HEK293T (cell line): Measurements from ENCODE around the gene HOXC12.

Source experiments
- CTCF ChIA-PET: fragments of 350-600 bp; formaldehyde crosslinking; extraction: SDS; loops from one replicate; lab custom pipeline; 2021; ENCODE audit warnings: antibody characterized with exemption, inconsistent platforms; lab: Yijun Ruan, JAX
- POLR2A ChIA-PET: fragments of 350-600 bp; formaldehyde crosslinking; extraction: SDS; loops from one replicate; lab custom pipeline; 2020; ENCODE audit warnings: antibody characterized with exemption, inconsistent platforms; lab: Yijun Ruan, JAX
- DNase-seq: peaks from one replicate; pipeline ENCODE4 v3.0.0; 2012; ENCODE audit warnings: mixed read lengths; ENCODE audit errors: extremely low spot score
- ARNT ChIP-seq: fragments of 450-650 bp; IDR thresholded peaks from 2 replicates; pipeline ENCODE4 v1.6.1; 2017; ENCODE audit warnings: mild to moderate bottlenecking
- BHLHE40 ChIP-seq: fragments of 450-650 bp; IDR thresholded peaks from 2 replicates; pipeline ENCODE4 v1.6.1; 2016; ENCODE audit warnings: mild to moderate bottlenecking, moderate library complexity, borderline replicate concordance
- CTBP1 ChIP-seq: fragments of 450-650 bp; IDR thresholded peaks from 2 replicates; pipeline ENCODE4 v1.6.1; 2016; ENCODE audit warnings: borderline replicate concordance
- ELF4 ChIP-seq: fragments of 450-650 bp; IDR thresholded peaks from 2 replicates; pipeline ENCODE4 v1.6.1; 2017; ENCODE audit warnings: antibody characterized with exemption
- FOXA1 ChIP-seq: fragments of 450-650 bp; IDR thresholded peaks from 2 replicates; pipeline ENCODE4 v1.6.1; 2016; ENCODE audit warnings: mild to moderate bottlenecking
- FOXK2 ChIP-seq: fragments of 450-650 bp; IDR thresholded peaks from 2 replicates; pipeline ENCODE4 v1.6.1; 2016; ENCODE audit warnings: mild to moderate bottlenecking
- FOXM1 ChIP-seq: fragments of 450-650 bp; IDR thresholded peaks from 2 replicates; pipeline ENCODE4 v1.6.1; 2017; ENCODE audit warnings: mild to moderate bottlenecking, borderline replicate concordance
- HDGF ChIP-seq: fragments of 450-650 bp; IDR thresholded peaks from 2 replicates; pipeline ENCODE4 v1.6.1; 2017; ENCODE audit warnings: antibody characterized with exemption, borderline replicate concordance
- L3MBTL2 ChIP-seq: fragments of 450-650 bp; conservative IDR thresholded peaks from 2 replicates; pipeline ENCODE4 v1.6.1; 2016; ENCODE audit warnings: mild to moderate bottlenecking
- LEF1 ChIP-seq: fragments of 450-650 bp; IDR thresholded peaks from 2 replicates; pipeline ENCODE4 v1.6.1; 2017; ENCODE audit warnings: mild to moderate bottlenecking, borderline replicate concordance
- NFRKB ChIP-seq: fragments of 450-650 bp; IDR thresholded peaks from 2 replicates; pipeline ENCODE4 v1.6.1; 2016; ENCODE audit warnings: mild to moderate bottlenecking, moderate library complexity
- PKNOX1 ChIP-seq: fragments of 450-650 bp; IDR thresholded peaks from 2 replicates; pipeline ENCODE4 v1.6.1; 2016
- SP1 ChIP-seq: fragments of 450-650 bp; IDR thresholded peaks from 2 replicates; pipeline ENCODE4 v1.6.1; 2017
- SUZ12 ChIP-seq: fragments of 450-650 bp; IDR thresholded peaks from 2 replicates; pipeline ENCODE4 v1.6.1; 2016; ENCODE audit warnings: mild to moderate bottlenecking
- TARDBP ChIP-seq: fragments of 450-650 bp; IDR thresholded peaks from 2 replicates; pipeline ENCODE4 v1.6.1; 2016
- ZNF384 ChIP-seq: fragments of 450-650 bp; IDR thresholded peaks from 2 replicates; pipeline ENCODE4 v1.6.1; 2016

HOXC12 gene

GRCh38 chr12:53999559-54000115 is 44.9 kb downstream of the HOXC12 start:
- DNase-seq: no peak
- POLR2A ChIA-PET: interaction anchor here (0.6 to 7.6 kb wide), 18 partner anchors 8 to 280 kb away, joined by 3 to 69 read pairs (median 4); partner anchors contain the start of genes HOXC10, HOXC8 and SMUG1
- peak; percentile 96 for TF ChIP-seq PKNOX1
- no peak for TF ChIP-seq BHLHE40
- TF ChIP-seq FOXK2: no peak
- TF ChIP-seq NFRKB: no peak
- no peak for TF ChIP-seq ARNT
- no peak for TF ChIP-seq SUZ12
- TF ChIP-seq CTBP1: no peak
- CTCF ChIA-PET: interaction anchor here (0.7 to 4.8 kb wide), 6 partner anchors 9 to 33 kb away, joined by 3 to 27 read pairs (median 5); partner anchors contain the start of genes HOXC10 and HOXC5

- ChIA-PET POLR2A (interaction anchor here (0.6 to 7.6 kb wide), 18 partner anchors 8 to 279 kb away, joined by 3 to 69 read pairs (median 4); partner anchors contain the start of genes HOXC10, HOXC8 and SMUG1), CTCF (interaction anchor here (0.7 to 4.8 kb wide), 6 partner anchors 10 to 38 kb away, joined by 3 to 27 read pairs (median 4); partner anchors contain the start of genes HOXC10 and HOXC5)
- TF ChIP-seq NFRKB: no peak
- TF ChIP-seq FOXK2: no peak
- no peak for TF ChIP-seq HDGF
- no peak for TF ChIP-seq BHLHE40
- TF ChIP-seq FOXA1: no peak
- no peak for TF ChIP-seq SP1
- TF ChIP-seq LEF1: no peak
- no peak; the same call in 1 of the 2 replicates for TF ChIP-seq L3MBTL2
- TF ChIP-seq CTBP1: no peak
- no peak for TF ChIP-seq ARNT
- TF ChIP-seq ELF4: no peak
- no peak for TF ChIP-seq FOXM1
- TF ChIP-seq ZNF384: no peak
- no peak for TF ChIP-seq PKNOX1
- no peak for TF ChIP-seq SUZ12
- TF ChIP-seq TARDBP: no peak
- no peak for DNase-seq
Measured at GRCh38 chr12:54000116-54001114, 45.7 kb downstream of the HOXC12 start, which contains the start of gene HOXC9. Gene HOXC9, plus strand, starts transcription at chr12:54000161. Its CDS starts 28 bp downstream, at chr12:54000189.

- no peak for DNase-seq
- TF ChIP-seq CTBP1 (peak; percentile 85), L3MBTL2 (no peak)
- POLR2A ChIA-PET: interaction anchor here (0.6 to 7.6 kb wide), 11 partner anchors 7 to 279 kb away, joined by 3 to 69 read pairs (median 7); partner anchors contain the start of genes HNRNPA1, HOXC10, HOXC8 and SMUG1
- CTCF ChIA-PET: interaction anchor here (0.7 to 3.3 kb wide), 4 partner anchors 15 to 206 kb away, joined by 3 to 9 read pairs (median 3); partner anchors contain the start of gene HOXC10
Measured at GRCh38 chr12:54001283-54002187, 46.8 kb downstream of the HOXC12 start.

GRCh38 chr12:54002278-54002914 is 47.7 kb downstream of the HOXC12 start:
- ChIA-PET POLR2A (interaction anchor here (1.5 to 7.6 kb wide), 3 partner anchors 16 to 278 kb away, joined by 3 to 69 read pairs (median 27); partner anchors contain the start of genes HNRNPA1 and HOXC10), CTCF (interaction anchor here (0.9 to 3.3 kb wide), 2 partner anchors 14 to 17 kb away, joined by 3 to 9 read pairs; partner anchors contain the start of gene HOXC10)
- TF ChIP-seq BHLHE40 (no peak), ELF4 (no peak), FOXM1 (no peak), L3MBTL2 (no peak), SUZ12 (no peak), SP1 (no peak), NFRKB (no peak), TARDBP (no peak), ARNT (no peak), PKNOX1 (no peak), CTBP1 (no peak), HDGF (no peak), ZNF384 (no peak)
- DNase-seq: no peak
